PC-3 (cell line): ENCODE results near the gene CACNA2D2. TPM values are rescaled to one million over a fixed set of nuclear protein-coding genes. Genes with fewer than 3 reads are reported as not detected.

ENCODE experiments used
- ATAC-seq: fragments of 200-7000 bp; cut with Tn5 transposase; 2 replicates; pipeline ENCODE4 v1.9.1; 2020; ENCODE audit warnings: mild to moderate bottlenecking, moderate library complexity
- BruUV-seq: library from RNA; stranded (reverse); fragments of 400-500 nt; replicated peaks from 2 replicates; lab custom pipeline; 2021; lab: Mats Ljungman, UMichigan
- CTCF ChIA-PET: fragments of 300-600 bp; sonication (Branson Sonifier 250); formaldehyde crosslinking; loops from one replicate; lab custom pipeline; 2022; ENCODE audit warnings: antibody characterized with exemption; lab: Charles Lee
- POLR2A ChIA-PET: fragments of 300-600 bp; sonication (Branson Sonifier 250); formaldehyde crosslinking; loops from one replicate; lab custom pipeline; 2022; ENCODE audit warnings: antibody characterized with exemption; ENCODE audit not compliant: unreplicated experiment; lab: Charles Lee
- DNase-seq: peaks from one replicate; pipeline ENCODE4 v3.0.0-alpha.2; 2015
- H2AFZ ChIP-seq: fragments of 300-600 bp; sonication (generic); 2 replicates; pipeline ENCODE4 v1.6.0; 2016; ENCODE audit warnings: antibody characterized with exemption, low read length
- H3F3A ChIP-seq: fragments of 300-600 bp; sonication (generic); one replicate; pipeline ENCODE4 v1.6.0; 2017; ENCODE audit warnings: antibody characterized with exemption, low read length, control low read depth, mild to moderate bottlenecking; ENCODE audit not compliant: unreplicated experiment
- H3K27ac ChIP-seq: fragments of 300-600 bp; sonication (generic); 2 replicates; pipeline ENCODE4 v1.5.1; 2016; ENCODE audit warnings: mild to moderate bottlenecking, low read length
- H3K27me3 ChIP-seq: fragments of 300-600 bp; sonication (generic); 2 replicates; pipeline ENCODE4 v1.6.1; 2016; ENCODE audit warnings: low read length, mixed read lengths
- H3K36me3 ChIP-seq: fragments of 300-600 bp; sonication (generic); 2 replicates; pipeline ENCODE4 v1.6.1; 2016; ENCODE audit warnings: low read depth, mixed run types, low read length, mixed read lengths
- H3K4me1 ChIP-seq: fragments of 300-600 bp; sonication (generic); 2 replicates; pipeline ENCODE4 v1.5.1; 2016; ENCODE audit warnings: low read length; ENCODE audit not compliant: insufficient read depth
- H3K4me2 ChIP-seq: fragments of 300-600 bp; sonication (generic); 2 replicates; pipeline ENCODE4 v1.6.0; 2016; ENCODE audit warnings: low read length
- H3K4me3 ChIP-seq: fragments of 300-600 bp; sonication (generic); 2 replicates; pipeline ENCODE4 v1.5.1; 2016; ENCODE audit warnings: mild to moderate bottlenecking, low read length, mixed read lengths
- H3K79me2 ChIP-seq: fragments of 300-600 bp; sonication (generic); 2 replicates; pipeline ENCODE4 v1.6.1; 2017; ENCODE audit warnings: low read length, mixed read lengths
- H3K9ac ChIP-seq: fragments of 300-600 bp; sonication (generic); 2 replicates; pipeline ENCODE4 v1.6.0; 2016; ENCODE audit warnings: mild to moderate bottlenecking, low read length
- H3K9me2 ChIP-seq: fragments of 300-600 bp; sonication (generic); replicated peaks from 2 replicates; pipeline ENCODE4 v1.6.1; 2016; ENCODE audit warnings: mixed run types, low read length, mixed read lengths
- H3K9me3 ChIP-seq: fragments of 300-600 bp; sonication (generic); 2 replicates; pipeline ENCODE4 v1.6.1; 2016; ENCODE audit warnings: low read length, mixed read lengths
- H4K20me1 ChIP-seq: fragments of 300-600 bp; sonication (generic); 2 replicates; pipeline ENCODE4 v1.6.1; 2016; ENCODE audit warnings: low read length, mixed read lengths
- CTCF ChIP-seq: fragments of 300-600 bp; sonication (generic); conservative IDR thresholded peaks from 2 replicates; pipeline ENCODE4 v1.5.1; 2017; ENCODE audit warnings: antibody characterized with exemption, low read depth, mild to moderate bottlenecking, low read length
- EZH2 ChIP-seq: fragments of 300-600 bp; sonication (generic); IDR thresholded peaks from one replicate; pipeline ENCODE4 v1.6.1; 2017; ENCODE audit warnings: antibody characterized with exemption, mild to moderate bottlenecking, low read length; ENCODE audit not compliant: unreplicated experiment
- EZH2phosphoT487 ChIP-seq: fragments of 300-600 bp; sonication (generic); IDR thresholded peaks from 2 replicates; pipeline ENCODE4 v1.6.1; 2018; ENCODE audit warnings: mild to moderate bottlenecking, antibody characterized with exemption, low read length, borderline replicate concordance
- intact Hi-C: fragments of 100-400 bp; cut with micrococcal nuclease; formaldehyde crosslinking; loops from 2 replicates; pipeline ENCODE4 v1.9.0; 2023
- total RNA-seq: library from RNA; depleted of rRNA; stranded (reverse); fragments of >200 nt; gene quantifications from 2 replicates; pipeline ENCODE4 v1.2.3, GENCODE V29; 2014; rRNA removed

CACNA2D2 gene
- total RNA-seq, 1 experiment from 2014 or later, result 0.44 TPM

DNA sequence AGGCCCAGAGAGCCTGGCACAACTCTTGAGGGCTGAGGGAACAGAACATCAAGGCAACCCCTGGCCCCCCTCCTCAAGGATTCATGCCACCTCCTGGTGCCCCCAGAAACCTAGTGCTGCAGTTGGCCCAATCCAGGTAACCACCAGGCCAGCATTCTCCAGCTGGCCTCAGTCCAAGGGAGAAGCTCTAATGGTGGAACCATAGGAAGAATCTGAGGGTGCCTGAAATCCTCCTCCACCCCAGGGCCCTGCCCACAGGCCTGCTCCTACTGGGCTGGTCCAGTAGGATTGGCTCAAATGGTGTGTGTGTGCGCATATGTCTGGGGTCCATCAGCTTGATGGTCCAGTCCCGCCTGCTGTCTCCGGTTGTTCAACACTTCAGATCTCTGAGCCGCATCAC lies 188.6 kb downstream of the CACNA2D2 start:
- no peaks in the 10 kb centered on the region for H3K27me3 ChIP-seq
- no peak overlapping the region for H3K4me3 ChIP-seq
- DNase-seq (no peak), ATAC-seq (no peak)
- no peaks in the 10 kb centered on the region for H3K9me3 ChIP-seq
- peaks cover 13% of the 10 kb centered on the region for H3F3A ChIP-seq
- peaks cover 24% of the 10 kb centered on the region for H3K79me2 ChIP-seq
- no TSS peak for BruUV-seq
- POLR2A ChIA-PET, result interaction anchor here (0.5 to 0.6 kb wide), 2 partner anchors 14 to 253 kb away, joined by 3 read pairs; partner anchors contain the start of gene C3orf18
- TF ChIP-seq CTCF, result no peak
- TF ChIP-seq EZH2phosphoT487, result no peak
- TF ChIP-seq EZH2, result no peak
- intact Hi-C loops, result no loop called here
- peaks cover 6% of the 10 kb centered on the region for H3K36me3 ChIP-seq
- no peak overlapping the region for H3K27ac ChIP-seq
- H3K4me1 ChIP-seq, result peaks cover 40% of the 10 kb centered on the region
- H4K20me1 ChIP-seq, result no peaks in the 10 kb centered on the region
- H3K9ac ChIP-seq, result no peak overlapping the region
- H2AFZ ChIP-seq, result no peak overlapping the region
- H3K4me2 ChIP-seq, result no peak overlapping the region
- CTCF ChIA-PET, result no interaction called here
- H3K9me2 ChIP-seq, result no peaks in the 10 kb centered on the region

DNA sequence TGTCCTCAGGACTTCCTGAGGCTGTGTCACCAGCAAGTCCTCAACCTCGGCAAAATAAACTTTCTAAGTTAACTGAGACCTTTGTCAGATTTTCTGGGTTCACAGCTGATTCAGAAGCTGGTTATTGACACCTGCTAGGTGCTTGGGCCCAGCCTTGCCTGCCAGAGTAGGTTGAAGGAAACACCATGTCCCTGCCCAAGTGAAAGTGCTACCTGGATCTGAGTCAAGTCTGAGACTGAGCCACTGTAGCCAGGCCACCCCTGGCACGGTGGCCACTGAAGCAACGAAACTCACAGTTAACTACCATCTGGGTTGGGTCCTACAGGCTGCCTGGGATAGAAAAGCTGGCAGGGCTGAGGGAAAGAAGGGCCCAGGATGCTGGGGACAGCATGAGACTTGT lies 189.1 kb downstream of the CACNA2D2 start:
- POLR2A ChIA-PET, result interaction anchor here (0.5 to 0.7 kb wide), 2 partner anchors 10 to 14 kb away, joined by 3 to 6 read pairs; no protein-coding TSS in a partner anchor
- no peak overlapping the region for H3K27ac ChIP-seq
- no peaks in the 10 kb centered on the region for H3K9me2 ChIP-seq
- intact Hi-C loops, result no loop called here
- no peak overlapping the region for H3K4me2 ChIP-seq
- BruUV-seq, result no TSS peak
- peaks cover 35% of the 10 kb centered on the region for H3K4me1 ChIP-seq
- no peaks in the 10 kb centered on the region for H4K20me1 ChIP-seq
- H3K36me3 ChIP-seq, result peaks cover 4% of the 10 kb centered on the region
- no peak for TF ChIP-seq CTCF
- no peak overlapping the region for H3K9ac ChIP-seq
- no peak for DNase-seq
- peaks cover 19% of the 10 kb centered on the region for H3K79me2 ChIP-seq
- H3K9me3 ChIP-seq, result no peaks in the 10 kb centered on the region
- no peak for ATAC-seq
- no peaks in the 10 kb centered on the region for H3K27me3 ChIP-seq
- no peak overlapping the region for H3K4me3 ChIP-seq
- CTCF ChIA-PET, result no interaction called here
- no peak overlapping the region for H2AFZ ChIP-seq
- peaks cover 13% of the 10 kb centered on the region for H3F3A ChIP-seq

Other genes starting within 250 kb of the CACNA2D2 start
- 40.1 and 63.9 TPM in 2 replicates for gene SEMA3B, start 234.5 kb downstream of the CACNA2D2 start, total RNA-seq
- not detected in 2 replicates for gene LSMEM2, start 224.5 kb downstream of the CACNA2D2 start, total RNA-seq
- 223 and 300 TPM in 2 replicates for gene IFRD2, start 211.2 kb downstream of the CACNA2D2 start, total RNA-seq
- gene HYAL3, start 204.2 kb downstream of the CACNA2D2 start, total RNA-seq, result 13.2 and 20.8 TPM in 2 replicates
- 8.7 and 16.6 TPM in 2 replicates for gene NAA80, start 204.2 kb downstream of the CACNA2D2 start, total RNA-seq
- gene HYAL1, start 200.1 kb downstream of the CACNA2D2 start, total RNA-seq, result 0.23 and 1.3 TPM in 2 replicates
- gene HYAL2, start 180.9 kb downstream of the CACNA2D2 start, total RNA-seq, result 97.8 and 111 TPM in 2 replicates
- 143 and 156 TPM in 2 replicates for gene TUSC2, start 175.4 kb downstream of the CACNA2D2 start, total RNA-seq
- gene RASSF1, start 162.8 kb downstream of the CACNA2D2 start, total RNA-seq, result 20.0 and 21.4 TPM in 2 replicates
- gene ZMYND10, start 157.9 kb downstream of the CACNA2D2 start, total RNA-seq, result 1.6 and 3.9 TPM in 2 replicates
- 40.9 and 56.9 TPM in 2 replicates for gene NPRL2, start 152.9 kb downstream of the CACNA2D2 start, total RNA-seq
- 37.1 and 44.3 TPM in 2 replicates for gene CYB561D2, start 152.8 kb downstream of the CACNA2D2 start, total RNA-seq
- gene TMEM115, start 144.1 kb downstream of the CACNA2D2 start, total RNA-seq, result 54.9 and 56.6 TPM in 2 replicates
- 31.2 and 33.9 TPM in 2 replicates for gene C3orf18, start 64.1 kb upstream of the CACNA2D2 start, total RNA-seq
- gene HEMK1, start 65.9 kb upstream of the CACNA2D2 start, total RNA-seq, result 20.3 and 22.2 TPM in 2 replicates
- 1.6 and 2.3 TPM in 2 replicates for gene CISH, start 108.1 kb upstream of the CACNA2D2 start, total RNA-seq
- gene MAPKAPK3, start 113.5 kb upstream of the CACNA2D2 start, total RNA-seq, result 142 and 174 TPM in 2 replicates
- under 0.01 and 0.15 TPM in 2 replicates for gene DOCK3, start 171.3 kb upstream of the CACNA2D2 start, total RNA-seq